Endodermal cell (in vitro differentiated cells): ENCODE data around the gene SPPL2B. TPM values are rescaled to one million over a fixed set of nuclear protein-coding genes. Genes with fewer than 3 reads are reported as not detected.

Source experiments
- DNase-seq: peaks from one replicate; pipeline ENCODE4 v3.0.0-alpha.2; 2017
- H3K27ac ChIP-seq: 2 replicates; pipeline ENCODE4 v1.5.1; 2013; ENCODE audit warnings: mild to moderate bottlenecking, low read depth, low read length, moderate library complexity
- H3K27me3 ChIP-seq: 2 replicates; pipeline ENCODE4 v1.6.1; 2013; ENCODE audit warnings: mild to moderate bottlenecking, low read length, moderate library complexity; ENCODE audit not compliant: insufficient read depth, control insufficient read depth, poor library complexity, severe bottlenecking
- H3K36me3 ChIP-seq: 2 replicates; pipeline ENCODE4 v1.7.0; 2013; ENCODE audit warnings: mild to moderate bottlenecking, low read length, moderate library complexity; ENCODE audit not compliant: control insufficient read depth, insufficient read depth
- H3K4me1 ChIP-seq: one replicate; pipeline ENCODE4 v1.7.0; 2013; ENCODE audit warnings: low read length; ENCODE audit not compliant: control insufficient read depth, insufficient read depth
- H3K4me3 ChIP-seq: 2 replicates; pipeline ENCODE4 v1.5.1; 2013; ENCODE audit warnings: mild to moderate bottlenecking, low read length, moderate library complexity
- H3K9ac ChIP-seq: 2 replicates; pipeline ENCODE4 v1.6.1; 2013; ENCODE audit warnings: mild to moderate bottlenecking, low read length, moderate library complexity; ENCODE audit not compliant: poor library complexity, severe bottlenecking; ENCODE audit errors: extremely low read depth
- H3K9me3 ChIP-seq: 2 replicates; pipeline ENCODE4 v1.6.1; 2013; ENCODE audit warnings: mild to moderate bottlenecking, low read length, moderate library complexity; ENCODE audit not compliant: control insufficient read depth
- H3K27ac Mint-ChIP-seq: 2 replicates; pipeline ENCODE4 v1.8.0; 2020; ENCODE audit warnings: mixed read lengths
- H3K27me3 Mint-ChIP-seq: 2 replicates; pipeline ENCODE4 v1.8.0; 2021; ENCODE audit warnings: mild to moderate bottlenecking, mixed read lengths; ENCODE audit not compliant: insufficient read depth
- H3K36me3 Mint-ChIP-seq: 2 replicates; pipeline ENCODE4 v1.8.0; 2020; ENCODE audit warnings: low read depth, mixed read lengths
- H3K4me1 Mint-ChIP-seq: 2 replicates; pipeline ENCODE4 v1.8.0; 2020; ENCODE audit warnings: mixed read lengths
- H3K4me3 Mint-ChIP-seq: 2 replicates; pipeline ENCODE4 v1.8.0; 2020; ENCODE audit warnings: mild to moderate bottlenecking, moderate library complexity, mixed read lengths
- H3K9me3 Mint-ChIP-seq: 2 replicates; pipeline ENCODE4 v1.8.0; 2020; ENCODE audit warnings: mild to moderate bottlenecking, mixed read lengths
- WGBS, 2 experiments: methylation state at CpG; one replicate each; pipeline versions ENCODE4 v1.1.5 to v1.1.7; 2013; ENCODE audit warnings: missing lambda C conversion rate in 2 of 2, mixed read lengths in 1 of 2; ENCODE audit not compliant: insufficient coverage in 1 of 2, insufficient read length in 1 of 2; 5-methylcytosine and 5-hydroxymethylcytosine counted together
- total RNA-seq, 2 donors: library from RNA; stranded (reverse); fragmentation: NEBNext Ultra II Directional in 1 of 2; extraction: Animal tissue kit (Norgen Biotek cat#: 25700) in 1 of 2; gene quantifications; 2 replicates in 1 of 2; 3 replicates in 1 of 2; pipeline ENCODE4 v1.2.1, GENCODE V29; 2021
- TF ChIP-seq, protein P1 (sequence below): fragments of 200-600 bp; sonication (generic); conservative IDR thresholded peaks from 2 replicates; pipeline ENCODE4 v1.5.0; 2021; ENCODE audit warnings: antibody characterized with exemption, mild to moderate bottlenecking

The SPPL2B gene
- total RNA-seq, 2 donors from 2014 or later = 115 to 118 TPM

DNA sequence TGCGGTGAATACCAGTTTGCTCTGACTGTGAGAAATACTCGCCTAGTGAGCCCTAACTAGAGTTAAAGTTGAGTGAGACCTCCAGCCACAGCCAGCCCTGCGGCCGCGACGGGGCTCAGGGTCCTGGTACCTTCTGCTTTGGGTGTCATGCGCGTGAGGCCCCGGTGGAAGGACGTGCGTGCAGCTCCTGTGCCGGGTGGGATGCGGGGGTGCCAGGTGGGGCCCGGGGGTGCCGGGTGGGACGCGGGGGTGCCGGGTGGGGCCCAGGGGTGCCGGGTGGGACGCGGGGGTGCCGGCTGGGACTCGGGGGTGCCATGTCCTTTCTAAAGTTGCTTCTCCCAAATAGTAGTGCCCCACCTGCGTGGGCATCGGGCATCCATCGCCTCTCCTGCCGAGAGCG is 23.1 kb downstream of the SPPL2B start:
- no peak overlapping the region for H3K4me3 ChIP-seq
- Mint-ChIP-seq H3K36me3 (peaks cover 2% of the 10 kb centered on the region), H3K27me3 (no peaks in the 10 kb centered on the region), H3K27ac (no peak overlapping the region), H3K4me1 (no peaks in the 10 kb centered on the region), H3K9me3 (no peaks in the 10 kb centered on the region), H3K4me3 (no peak overlapping the region)
- H3K9me3 ChIP-seq = no peaks in the 10 kb centered on the region
- WGBS, 2 experiments = 94 to 97% methylated on average over 19 to 28 of the region's 28 CpGs
- no peak overlapping the region for H3K9ac ChIP-seq
- H3K4me1 ChIP-seq = no peaks in the 10 kb centered on the region
- H3K27ac ChIP-seq = no peak overlapping the region
- no peaks in the 10 kb centered on the region for H3K27me3 ChIP-seq
- DNase-seq = no peak
- peaks cover 6% of the 10 kb centered on the region for H3K36me3 ChIP-seq
- TF ChIP-seq, protein P1, sequence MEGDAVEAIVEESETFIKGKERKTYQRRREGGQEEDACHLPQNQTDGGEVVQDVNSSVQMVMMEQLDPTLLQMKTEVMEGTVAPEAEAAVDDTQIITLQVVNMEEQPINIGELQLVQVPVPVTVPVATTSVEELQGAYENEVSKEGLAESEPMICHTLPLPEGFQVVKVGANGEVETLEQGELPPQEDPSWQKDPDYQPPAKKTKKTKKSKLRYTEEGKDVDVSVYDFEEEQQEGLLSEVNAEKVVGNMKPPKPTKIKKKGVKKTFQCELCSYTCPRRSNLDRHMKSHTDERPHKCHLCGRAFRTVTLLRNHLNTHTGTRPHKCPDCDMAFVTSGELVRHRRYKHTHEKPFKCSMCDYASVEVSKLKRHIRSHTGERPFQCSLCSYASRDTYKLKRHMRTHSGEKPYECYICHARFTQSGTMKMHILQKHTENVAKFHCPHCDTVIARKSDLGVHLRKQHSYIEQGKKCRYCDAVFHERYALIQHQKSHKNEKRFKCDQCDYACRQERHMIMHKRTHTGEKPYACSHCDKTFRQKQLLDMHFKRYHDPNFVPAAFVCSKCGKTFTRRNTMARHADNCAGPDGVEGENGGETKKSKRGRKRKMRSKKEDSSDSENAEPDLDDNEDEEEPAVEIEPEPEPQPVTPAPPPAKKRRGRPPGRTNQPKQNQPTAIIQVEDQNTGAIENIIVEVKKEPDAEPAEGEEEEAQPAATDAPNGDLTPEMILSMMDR = no peak

- Histone ChIP-seq H3K4me1 (no peaks in the 10 kb centered on the region), H3K36me3 (peaks cover 6% of the 10 kb centered on the region), H3K9me3 (no peaks in the 10 kb centered on the region), H3K9ac (no peak overlapping the region), H3K27ac (no peak overlapping the region), H3K27me3 (no peaks in the 10 kb centered on the region), H3K4me3 (no peak overlapping the region)
- Mint-ChIP-seq H3K4me3 (no peak overlapping the region), H3K4me1 (no peaks in the 10 kb centered on the region), H3K36me3 (peaks cover 2% of the 10 kb centered on the region), H3K27me3 (no peaks in the 10 kb centered on the region), H3K27ac (no peak overlapping the region), H3K9me3 (no peaks in the 10 kb centered on the region)
- TF ChIP-seq, protein P1 = no peak
- DNase-seq = no peak
- WGBS, 2 experiments = 96 to 98% methylated on average over 23 to 24 of the region's 24 CpGs
These were observed 23.6 kb downstream of the SPPL2B start for GRCh38 chr19:2352121-2352520.

- Histone ChIP-seq H3K9ac (no peak overlapping the region), H3K27me3 (peaks cover 5% of the 10 kb centered on the region), H3K36me3 (peaks cover 6% of the 10 kb centered on the region), H3K9me3 (no peaks in the 10 kb centered on the region), H3K27ac (no peak overlapping the region), H3K4me1 (no peaks in the 10 kb centered on the region), H3K4me3 (no peak overlapping the region)
- Mint-ChIP-seq H3K36me3 (peaks cover 2% of the 10 kb centered on the region), H3K9me3 (no peaks in the 10 kb centered on the region), H3K4me3 (no peak overlapping the region), H3K4me1 (no peaks in the 10 kb centered on the region), H3K27ac (no peak overlapping the region), H3K27me3 (peaks cover 3% of the 10 kb centered on the region)
- DNase-seq = no peak
- whole genome bisulfite sequencing, 2 experiments = 87 to 92% methylated on average over 25 to 45 of the region's 45 CpGs
- TF ChIP-seq, protein P1 = no peak
These were observed 24.8 kb downstream of the SPPL2B start for GRCh38 chr19:2353159-2353886.
